IMR-90 (cell line): Measurements from ENCODE around the gene PPP2R1B.

Source experiments
- BHLHE40 ChIP-seq: fragments of 150-350 bp; IDR thresholded peaks from 2 replicates; pipeline ENCODE4 v1.6.1; 2016; ENCODE audit warnings: mild to moderate bottlenecking, low read depth, low read length
- CTCF ChIP-seq: conservative IDR thresholded peaks from 2 replicates; pipeline ENCODE4 v1.5.1; 2012; ENCODE audit warnings: mild to moderate bottlenecking, low read depth, low read length, improper control_type of control experiment
- MAZ ChIP-seq: IDR thresholded peaks from 2 replicates; pipeline ENCODE4 v1.6.1; 2012; ENCODE audit warnings: low read depth, mild to moderate bottlenecking, low read length, improper control_type of control experiment, moderate library complexity, borderline replicate concordance
- POLR2A ChIP-seq: IDR thresholded peaks from 2 replicates; pipeline ENCODE4 v1.6.1; 2012; ENCODE audit warnings: mild to moderate bottlenecking, low read depth, low read length
- RAD21 ChIP-seq: IDR thresholded peaks from 2 replicates; pipeline ENCODE4 v1.6.1; 2012; ENCODE audit warnings: low read length, improper control_type of control experiment
- RFX5 ChIP-seq: IDR thresholded peaks from 2 replicates; pipeline ENCODE4 v1.8.0; 2012; ENCODE audit warnings: low read depth, mild to moderate bottlenecking, low read length, moderate library complexity

DNA sequence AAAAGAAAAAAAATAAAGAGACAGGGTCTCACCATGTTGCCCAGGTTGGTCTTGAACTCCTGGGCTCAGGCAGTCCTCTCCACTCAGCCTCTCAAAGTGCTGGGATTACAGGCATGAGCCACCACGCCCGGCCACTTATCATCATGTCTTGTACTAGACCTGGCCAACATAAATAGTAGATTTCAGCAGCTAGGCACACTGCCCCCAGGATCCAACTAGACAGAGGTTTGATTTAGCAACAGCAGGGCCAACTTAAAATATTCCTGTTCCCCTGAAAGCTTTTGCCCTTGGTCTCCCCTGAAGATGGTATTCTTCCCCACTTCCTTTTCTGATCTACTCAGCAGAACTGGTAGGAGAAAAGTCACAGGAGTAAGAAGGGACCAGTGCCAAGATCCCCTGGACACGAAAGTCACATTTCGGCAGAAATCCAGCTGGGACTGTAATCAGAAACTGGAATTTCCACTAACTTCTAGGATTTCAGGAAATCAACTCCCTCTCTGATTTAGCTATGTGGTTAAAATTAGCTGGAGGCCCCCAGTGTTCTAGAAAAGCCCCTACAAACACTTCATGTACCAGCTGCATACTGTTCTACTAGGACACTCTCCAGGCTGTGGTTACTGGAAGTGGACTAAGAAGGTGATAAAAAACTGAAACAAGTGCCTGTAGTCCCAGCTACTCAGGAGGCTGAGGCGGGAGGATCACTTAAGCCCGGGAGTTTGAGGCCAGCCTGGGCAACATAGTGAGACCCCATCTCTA, 8.9 kb upstream of the PPP2R1B start:
- TF ChIP-seq CTCF (no peak), POLR2A (no peak), RAD21 (no peak), MAZ (no peak), RFX5 (no peak), BHLHE40 (no peak)
